ENCODE measurements around the gene MRPS11. TPM values are rescaled to one million over a fixed set of nuclear protein-coding genes. Genes with fewer than 3 reads are reported as not detected.

Gene MRPS11
- 34.2 TPM for polyA plus RNA-seq (2013)

DNA sequence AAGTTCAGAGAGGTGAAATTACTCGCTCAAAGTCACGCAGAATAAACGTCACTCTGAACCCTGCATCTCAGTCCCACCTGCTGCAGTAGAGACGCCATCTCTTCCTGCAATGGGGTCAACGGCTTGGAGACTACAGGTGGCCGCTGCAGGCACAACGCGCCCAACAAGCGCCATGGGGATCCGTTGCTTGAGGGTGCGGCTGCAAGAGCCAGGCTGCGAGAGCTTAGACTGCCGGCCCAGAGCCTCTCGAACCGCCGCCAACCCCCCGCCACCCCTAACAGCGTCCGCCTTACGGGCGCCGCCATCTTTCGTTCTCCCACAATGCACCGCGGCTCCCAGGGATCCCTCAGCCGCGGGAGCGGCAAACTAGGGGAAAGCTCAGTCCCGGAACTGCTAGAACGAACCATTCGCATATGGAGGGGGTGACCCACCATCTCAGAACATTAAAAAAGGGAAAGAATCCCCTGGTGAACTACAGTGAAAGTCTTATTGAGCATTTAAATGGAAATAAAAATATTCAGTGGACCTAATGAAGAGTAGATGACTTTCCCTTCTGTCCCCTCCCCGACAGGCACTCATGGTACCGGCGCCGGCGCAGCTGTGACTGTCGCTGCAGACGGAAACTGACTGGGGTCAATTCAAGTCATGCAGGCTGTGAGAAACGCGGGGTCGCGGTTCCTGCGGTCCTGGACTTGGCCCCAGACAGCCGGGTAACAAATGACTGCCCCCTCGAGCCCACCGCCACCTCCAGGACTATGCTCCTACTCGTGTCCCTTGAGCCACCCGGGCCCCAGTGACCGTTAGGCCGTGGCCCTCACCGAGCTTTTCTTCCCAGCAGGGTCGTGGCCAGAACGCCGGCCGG is at the start of gene MRPS11, which contains the start of gene MRPL46:
Gene MRPS11 (plus strand): TSS at position 636 of the 862 bp plus-strand sequence. CDS start 10 bp downstream, at position 646.
Gene MRPL46 (minus strand): TSS at position 316 of the 862 bp plus-strand sequence. CDS start 11 bp downstream, at position 305.
- DNase-seq: peak; percentile 90 to 94 (median 93)
- Histone ChIP-seq H3K27ac (ENCODE audit: insufficient read depth in 1 of 2, low read depth in 1 of 2, low read length in 2 of 2, poor library complexity in 1 of 2, severe bottlenecking in 2 of 2) (peak within 1 kb of the TSS; percentile 99 to 100), H3K27me3 (replicated peaks in 2 of 5; ENCODE audit: control insufficient read depth in 4 of 5, insufficient read depth in 5 of 5, low read length in 4 of 5) (no peaks in the 10 kb centered on the region), H3K36me3 (ENCODE audit: control insufficient read depth in 4 of 4, insufficient read depth in 4 of 4, low read length in 3 of 4) (peaks cover 6 to 46% (median 28%) of the 10 kb centered on the region in 4 experiments), H3K4me3 (ENCODE audit: control insufficient read depth in 1 of 7, extremely low read depth in 1 of 7, insufficient read depth in 4 of 7, low read depth in 2 of 7, low read length in 6 of 7) (peak within 1 kb of the TSS; percentile 79 to 99 (median 91)), H3K4me1 (ENCODE audit: control extremely low read depth in 1 of 4, control insufficient read depth in 4 of 4, insufficient read depth in 4 of 4, low read length in 3 of 4) (peaks cover 12 to 27% (median 19%) of the 10 kb centered on the region in 4 experiments), H3K9me3 (ENCODE audit: control extremely low read depth in 1 of 5, control insufficient read depth in 4 of 5, insufficient read depth in 2 of 5, low read depth in 1 of 5, low read length in 4 of 5) (no peaks in the 10 kb centered on the region)
- CTCF ChIA-PET: interaction anchor here (1.0 to 2.6 kb wide), 5 partner anchors 9 to 171 kb away, joined by 3 to 8 read pairs (median 4); no protein-coding TSS in a partner anchor
- 0% methylated on average over 49 of the region's 55 CpGs for WGBS (ENCODE audit: insufficient coverage)
- POLR2A ChIA-PET: no interaction called here

DNA sequence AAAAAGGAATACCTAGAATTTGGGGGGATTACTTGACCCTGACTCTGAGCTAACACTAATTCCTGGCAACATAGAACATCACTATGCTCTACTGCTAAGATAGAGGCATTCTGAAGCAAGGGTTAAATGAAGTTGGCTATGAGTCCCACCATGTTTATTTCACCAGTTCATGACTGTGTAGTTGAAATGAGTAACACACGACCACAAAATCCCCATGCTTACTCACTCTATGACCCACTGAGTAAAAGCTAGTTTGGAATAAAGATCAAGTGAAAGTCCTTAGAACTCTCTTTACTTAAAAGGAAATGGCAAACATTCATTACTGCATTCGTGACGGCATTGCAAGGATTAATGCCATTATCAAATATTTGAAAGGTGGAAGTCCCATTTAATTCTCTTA is 47.7 kb upstream of the MRPS11 start:
- Histone ChIP-seq H3K4me1 (ENCODE audit: control extremely low read depth in 1 of 4, control insufficient read depth in 4 of 4, insufficient read depth in 4 of 4, low read length in 3 of 4) (no peaks in the 10 kb centered on the region), H3K36me3 (ENCODE audit: control insufficient read depth in 4 of 4, insufficient read depth in 4 of 4, low read length in 3 of 4) (no peaks in the 10 kb centered on the region), H3K27ac (ENCODE audit: insufficient read depth in 1 of 2, low read depth in 1 of 2, low read length in 2 of 2, poor library complexity in 1 of 2, severe bottlenecking in 2 of 2) (no peak overlapping the region), H3K9me3 (ENCODE audit: control extremely low read depth in 1 of 5, control insufficient read depth in 4 of 5, insufficient read depth in 2 of 5, low read depth in 1 of 5, low read length in 4 of 5) (peaks cover 0 to 1% (median 0%) of the 10 kb centered on the region in 5 experiments), H3K4me3 (ENCODE audit: control insufficient read depth in 1 of 7, extremely low read depth in 1 of 7, insufficient read depth in 4 of 7, low read depth in 2 of 7, low read length in 6 of 7) (no peak overlapping the region), H3K27me3 (replicated peaks in 2 of 5; ENCODE audit: control insufficient read depth in 4 of 5, insufficient read depth in 5 of 5, low read length in 4 of 5) (peaks cover 0 to 20% (median 5%) of the 10 kb centered on the region in 5 experiments)
- DNase-seq: no peak
- ChIA-PET CTCF (no interaction called here), POLR2A (no interaction called here)
- 81% methylated on average over 3 of the region's 3 CpGs for WGBS (ENCODE audit: insufficient coverage)

DNA sequence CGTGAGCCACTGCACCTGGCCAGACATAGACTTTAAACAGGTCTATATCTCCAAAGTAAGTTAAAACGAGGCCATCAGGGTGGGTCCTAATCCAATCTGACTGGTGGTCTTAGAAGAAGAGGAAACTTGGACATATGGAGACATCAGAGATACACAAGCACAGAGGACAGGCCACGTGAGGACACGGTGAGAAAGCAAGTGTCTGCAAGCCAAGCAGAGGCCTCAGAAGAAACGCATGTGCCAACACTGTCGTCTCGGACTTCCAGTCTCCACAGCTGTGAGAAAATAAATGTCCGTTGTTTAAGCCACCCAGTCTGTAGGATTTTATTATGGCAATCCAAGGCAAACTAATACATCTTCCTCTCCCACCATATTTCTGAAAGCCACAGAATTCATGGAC is 44.2 kb upstream of the MRPS11 start:
- Histone ChIP-seq H3K4me1 (ENCODE audit: control extremely low read depth in 1 of 4, control insufficient read depth in 4 of 4, insufficient read depth in 4 of 4, low read length in 3 of 4) (no peaks in the 10 kb centered on the region), H3K36me3 (ENCODE audit: control insufficient read depth in 4 of 4, insufficient read depth in 4 of 4, low read length in 3 of 4) (no peaks in the 10 kb centered on the region), H3K27me3 (replicated peaks in 2 of 5; ENCODE audit: control insufficient read depth in 4 of 5, insufficient read depth in 5 of 5, low read length in 4 of 5) (peaks cover 0 to 38% (median 15%) of the 10 kb centered on the region in 5 experiments), H3K27ac (ENCODE audit: insufficient read depth in 1 of 2, low read depth in 1 of 2, low read length in 2 of 2, poor library complexity in 1 of 2, severe bottlenecking in 2 of 2) (no peak overlapping the region), H3K4me3 (ENCODE audit: control insufficient read depth in 1 of 7, extremely low read depth in 1 of 7, insufficient read depth in 4 of 7, low read depth in 2 of 7, low read length in 6 of 7) (no peak overlapping the region), H3K9me3 (ENCODE audit: control extremely low read depth in 1 of 5, control insufficient read depth in 4 of 5, insufficient read depth in 2 of 5, low read depth in 1 of 5, low read length in 4 of 5) (peaks cover 0 to 1% (median 0%) of the 10 kb centered on the region in 5 experiments)
- CTCF ChIA-PET: no interaction called here
- no peak for DNase-seq
- POLR2A ChIA-PET: no interaction called here
- 91% methylated on average over 7 of the region's 8 CpGs for WGBS (ENCODE audit: insufficient coverage)

DNA sequence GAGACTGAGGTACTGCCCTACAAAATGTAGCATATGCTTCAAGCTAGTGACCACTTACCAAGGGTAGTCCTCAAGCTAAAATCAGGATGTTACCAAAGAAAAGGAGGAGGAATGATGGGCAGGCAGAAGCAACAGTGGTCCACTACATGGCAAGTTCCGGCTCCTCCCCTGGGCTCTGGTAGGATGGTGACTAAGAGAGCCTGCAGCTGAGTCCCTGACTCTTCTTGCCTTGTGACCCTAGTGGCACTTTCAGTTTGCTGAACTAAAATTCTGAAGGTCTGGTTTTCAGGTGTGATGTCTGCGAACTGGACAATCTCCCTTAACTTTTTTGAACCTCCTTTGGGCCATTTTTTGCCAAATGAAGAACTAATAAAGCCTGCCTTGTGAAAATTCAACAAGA is 41.2 kb upstream of the MRPS11 start:
- Histone ChIP-seq H3K4me1 (ENCODE audit: control extremely low read depth in 1 of 4, control insufficient read depth in 4 of 4, insufficient read depth in 4 of 4, low read length in 3 of 4) (no peaks in the 10 kb centered on the region), H3K9me3 (ENCODE audit: control extremely low read depth in 1 of 5, control insufficient read depth in 4 of 5, insufficient read depth in 2 of 5, low read depth in 1 of 5, low read length in 4 of 5) (no peaks in the 10 kb centered on the region), H3K4me3 (ENCODE audit: control insufficient read depth in 1 of 7, extremely low read depth in 1 of 7, insufficient read depth in 4 of 7, low read depth in 2 of 7, low read length in 6 of 7) (no peak overlapping the region), H3K27me3 (replicated peaks in 2 of 5; ENCODE audit: control insufficient read depth in 4 of 5, insufficient read depth in 5 of 5, low read length in 4 of 5) (peaks cover 0 to 35% (median 21%) of the 10 kb centered on the region in 5 experiments), H3K36me3 (ENCODE audit: control insufficient read depth in 4 of 4, insufficient read depth in 4 of 4, low read length in 3 of 4) (no peaks in the 10 kb centered on the region), H3K27ac (ENCODE audit: insufficient read depth in 1 of 2, low read depth in 1 of 2, low read length in 2 of 2, poor library complexity in 1 of 2, severe bottlenecking in 2 of 2) (no peak overlapping the region)
- 79% methylated on average over 2 of the region's 2 CpGs for WGBS (ENCODE audit: insufficient coverage)
- POLR2A ChIA-PET: no interaction called here
- CTCF ChIA-PET: no interaction called here
- no peak for DNase-seq

DNA sequence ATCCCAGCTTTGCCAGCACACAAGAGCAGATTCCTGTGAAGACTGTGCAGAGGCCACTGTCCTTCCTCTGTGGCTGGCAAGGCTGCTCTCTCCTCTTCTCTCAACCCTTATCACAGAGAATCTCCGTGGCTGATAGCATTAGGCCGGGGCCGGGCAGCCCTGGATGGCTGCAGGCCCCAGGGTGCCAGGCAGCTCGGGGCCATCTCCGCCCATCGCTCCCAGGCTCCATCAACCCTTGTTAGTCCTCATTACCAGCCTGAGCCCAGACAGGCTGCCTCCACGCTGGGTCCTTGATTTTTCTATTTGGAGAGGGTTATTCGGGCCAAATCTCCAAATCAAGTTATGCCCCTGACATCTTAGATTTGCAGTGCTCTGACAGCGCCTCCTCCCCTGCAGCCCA is 39.5 kb upstream of the MRPS11 start:
- H3K27me3 ChIP-seq (replicated peaks in 2 of 5; ENCODE audit: control insufficient read depth in 4 of 5, insufficient read depth in 5 of 5, low read length in 4 of 5): peaks cover 0 to 39% (median 21%) of the 10 kb centered on the region in 5 experiments
- 92% methylated on average over 4 of the region's 9 CpGs for WGBS (ENCODE audit: insufficient coverage)
- H3K4me3 ChIP-seq (ENCODE audit: control insufficient read depth in 1 of 7, extremely low read depth in 1 of 7, insufficient read depth in 4 of 7, low read depth in 2 of 7, low read length in 6 of 7): no peak overlapping the region
- DNase-seq: no peak
- ChIA-PET POLR2A (no interaction called here), CTCF (no interaction called here)
- no peaks in the 10 kb centered on the region for H3K36me3 ChIP-seq (ENCODE audit: control insufficient read depth in 4 of 4, insufficient read depth in 4 of 4, low read length in 3 of 4)
- no peaks in the 10 kb centered on the region for H3K4me1 ChIP-seq (ENCODE audit: control extremely low read depth in 1 of 4, control insufficient read depth in 4 of 4, insufficient read depth in 4 of 4, low read length in 3 of 4)
- H3K27ac ChIP-seq (ENCODE audit: insufficient read depth in 1 of 2, low read depth in 1 of 2, low read length in 2 of 2, poor library complexity in 1 of 2, severe bottlenecking in 2 of 2): no peak overlapping the region
- H3K9me3 ChIP-seq (ENCODE audit: control extremely low read depth in 1 of 5, control insufficient read depth in 4 of 5, insufficient read depth in 2 of 5, low read depth in 1 of 5, low read length in 4 of 5): no peaks in the 10 kb centered on the region

DNA sequence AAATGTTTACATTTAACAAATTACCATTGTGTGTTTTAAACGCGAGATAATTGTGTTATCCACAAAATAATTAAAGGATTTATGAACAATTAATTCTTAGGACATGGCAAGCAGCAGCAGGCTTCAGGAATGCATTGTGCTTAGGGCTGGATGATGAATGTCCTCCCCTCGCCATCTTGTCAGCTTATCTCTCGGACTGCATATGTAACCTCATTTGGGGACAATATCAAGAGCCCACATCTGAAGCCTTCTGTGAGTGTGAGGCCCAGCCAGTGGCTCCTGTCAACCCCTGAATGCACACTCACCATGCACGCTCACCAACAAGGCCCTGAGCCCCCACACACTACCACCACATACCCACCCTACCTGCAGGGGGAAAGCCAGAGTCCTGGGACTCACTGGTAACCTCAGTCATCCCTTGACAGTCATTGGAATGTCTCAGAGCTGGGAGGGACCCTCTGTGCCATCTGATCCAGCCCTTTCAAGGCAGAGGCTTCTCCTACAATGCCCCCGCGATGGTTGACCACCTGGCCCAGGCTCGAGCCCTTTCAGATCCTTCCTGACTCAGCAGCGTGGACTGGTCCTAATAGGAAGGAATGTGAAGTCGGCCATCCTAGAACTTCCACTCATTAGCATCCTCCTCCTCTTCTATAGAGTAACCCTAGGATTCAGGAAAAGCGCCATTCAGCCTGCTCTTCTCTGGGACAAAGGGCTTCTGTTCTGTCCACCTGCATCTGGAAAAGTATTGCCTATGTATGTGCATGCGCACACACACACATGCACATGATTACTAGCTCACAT is 38.5 kb upstream of the MRPS11 start:
- Histone ChIP-seq H3K4me3 (ENCODE audit: control insufficient read depth in 1 of 7, extremely low read depth in 1 of 7, insufficient read depth in 4 of 7, low read depth in 2 of 7, low read length in 6 of 7) (no peak overlapping the region), H3K27ac (ENCODE audit: insufficient read depth in 1 of 2, low read depth in 1 of 2, low read length in 2 of 2, poor library complexity in 1 of 2, severe bottlenecking in 2 of 2) (no peak overlapping the region), H3K9me3 (ENCODE audit: control extremely low read depth in 1 of 5, control insufficient read depth in 4 of 5, insufficient read depth in 2 of 5, low read depth in 1 of 5, low read length in 4 of 5) (no peaks in the 10 kb centered on the region), H3K4me1 (ENCODE audit: control extremely low read depth in 1 of 4, control insufficient read depth in 4 of 4, insufficient read depth in 4 of 4, low read length in 3 of 4) (no peaks in the 10 kb centered on the region), H3K36me3 (ENCODE audit: control insufficient read depth in 4 of 4, insufficient read depth in 4 of 4, low read length in 3 of 4) (no peaks in the 10 kb centered on the region), H3K27me3 (replicated peaks in 2 of 5; ENCODE audit: control insufficient read depth in 4 of 5, insufficient read depth in 5 of 5, low read length in 4 of 5) (peaks cover 0 to 42% (median 24%) of the 10 kb centered on the region in 5 experiments)
- POLR2A ChIA-PET: no interaction called here
- no peak for DNase-seq
- WGBS (ENCODE audit: insufficient coverage): 88% methylated on average over 9 of the region's 12 CpGs
- CTCF ChIA-PET: no interaction called here

DNA sequence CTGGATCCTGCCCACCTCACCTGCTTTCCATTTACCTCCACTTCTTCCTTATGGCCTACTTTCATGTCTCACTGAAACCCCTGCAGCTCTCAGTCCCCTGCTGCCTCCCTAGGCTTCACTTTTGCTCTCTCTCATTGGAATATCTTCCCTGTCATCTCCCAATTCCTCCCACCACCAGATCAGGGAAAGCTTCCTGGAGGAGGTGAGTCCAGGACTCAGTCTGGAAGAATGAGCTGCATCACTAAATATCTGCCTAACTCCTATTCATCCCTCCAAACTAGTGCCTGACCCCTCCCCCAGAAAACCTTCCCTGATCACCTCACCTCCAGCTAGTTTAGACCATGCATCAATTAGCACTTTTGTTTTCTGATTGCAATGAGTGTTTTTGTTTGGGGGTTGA is 37.5 kb upstream of the MRPS11 start:
- H3K4me1 ChIP-seq (ENCODE audit: control extremely low read depth in 1 of 4, control insufficient read depth in 4 of 4, insufficient read depth in 4 of 4, low read length in 3 of 4): no peaks in the 10 kb centered on the region
- H3K27ac ChIP-seq (ENCODE audit: insufficient read depth in 1 of 2, low read depth in 1 of 2, low read length in 2 of 2, poor library complexity in 1 of 2, severe bottlenecking in 2 of 2): no peak overlapping the region
- no peak overlapping the region for H3K4me3 ChIP-seq (ENCODE audit: control insufficient read depth in 1 of 7, extremely low read depth in 1 of 7, insufficient read depth in 4 of 7, low read depth in 2 of 7, low read length in 6 of 7)
- peaks cover 0 to 42% (median 22%) of the 10 kb centered on the region in 5 experiments for H3K27me3 ChIP-seq (replicated peaks in 2 of 5; ENCODE audit: control insufficient read depth in 4 of 5, insufficient read depth in 5 of 5, low read length in 4 of 5)
- no peaks in the 10 kb centered on the region for H3K9me3 ChIP-seq (ENCODE audit: control extremely low read depth in 1 of 5, control insufficient read depth in 4 of 5, insufficient read depth in 2 of 5, low read depth in 1 of 5, low read length in 4 of 5)
- H3K36me3 ChIP-seq (ENCODE audit: control insufficient read depth in 4 of 4, insufficient read depth in 4 of 4, low read length in 3 of 4): no peaks in the 10 kb centered on the region
- POLR2A ChIA-PET: no interaction called here
- DNase-seq: no peak
- CTCF ChIA-PET: no interaction called here

All from common myeloid progenitor, CD34-positive (primary cell).